GM23338 (cell line): ENCODE data around the gene FGFR3. TPM values are rescaled to one million over a fixed set of nuclear protein-coding genes. Genes with fewer than 3 reads are reported as not detected.

Experiments used
- ATAC-seq: fragments of 200-7000 bp; cut with Tn5 transposase; 3 replicates; pipeline ENCODE4 v1.9.1; 2020
- DNase-seq: peaks from one replicate; pipeline ENCODE4 v3.0.0-alpha.2; 2015; ENCODE audit warnings: low spot score
- H2AFZ ChIP-seq: fragments of 200-600 bp; sonication (generic); 2 replicates; pipeline ENCODE4 v1.8.0; 2016; ENCODE audit warnings: antibody characterized with exemption, mild to moderate bottlenecking, moderate library complexity
- H3F3A ChIP-seq: fragments of 200-600 bp; sonication (generic); replicated peaks from 2 replicates; pipeline ENCODE4 v1.8.0; 2017; ENCODE audit warnings: antibody characterized with exemption, mixed run types, low read depth
- H3K27ac ChIP-seq: fragments of 200-600 bp; sonication (generic); 2 replicates; pipeline ENCODE4 v1.6.1; 2016; ENCODE audit warnings: low read depth
- H3K27me3 ChIP-seq: fragments of 200-600 bp; sonication (generic); 2 replicates; pipeline ENCODE4 v1.8.0; 2016; ENCODE audit warnings: mild to moderate bottlenecking, mixed run types, moderate library complexity; ENCODE audit not compliant: insufficient read depth
- H3K36me3 ChIP-seq: fragments of 200-600 bp; sonication (generic); 2 replicates; pipeline ENCODE4 v1.8.0; 2016; ENCODE audit warnings: mild to moderate bottlenecking; ENCODE audit not compliant: insufficient read depth
- H3K4me1 ChIP-seq: fragments of 200-600 bp; sonication (generic); 2 replicates; pipeline ENCODE4 v1.8.0; 2016; ENCODE audit warnings: mild to moderate bottlenecking, moderate library complexity; ENCODE audit not compliant: insufficient read depth
- H3K4me2 ChIP-seq: fragments of 200-600 bp; sonication (generic); 2 replicates; pipeline ENCODE4 v1.7.1; 2017; ENCODE audit warnings: mixed run types
- H3K4me3 ChIP-seq: fragments of 200-600 bp; sonication (generic); 2 replicates; pipeline ENCODE4 v1.6.1; 2016; ENCODE audit warnings: mixed run types
- H3K79me2 ChIP-seq: fragments of 200-600 bp; sonication (generic); replicated peaks from 2 replicates; pipeline ENCODE4 v1.8.0; 2017; ENCODE audit warnings: mild to moderate bottlenecking; ENCODE audit not compliant: insufficient read depth
- H3K9me2 ChIP-seq: fragments of 200-600 bp; sonication (generic); 2 replicates; pipeline ENCODE4 v1.8.0; 2017; ENCODE audit not compliant: insufficient read depth
- H4K20me1 ChIP-seq: fragments of 200-600 bp; sonication (generic); replicated peaks from 2 replicates; pipeline ENCODE4 v1.8.0; 2017; ENCODE audit warnings: mild to moderate bottlenecking; ENCODE audit not compliant: insufficient read depth
- H3K27ac Mint-ChIP-seq: 2 replicates; pipeline ENCODE4 v1.8.0; 2020; ENCODE audit warnings: inconsistent platforms, mild to moderate bottlenecking, moderate library complexity, mixed read lengths
- H3K27me3 Mint-ChIP-seq: 3 replicates; pipeline ENCODE4 v1.8.0; 2022; ENCODE audit warnings: low read depth, mild to moderate bottlenecking, moderate library complexity, mixed read lengths, inconsistent platforms; ENCODE audit not compliant: insufficient read depth, poor library complexity
- H3K36me3 Mint-ChIP-seq: 3 replicates; pipeline ENCODE4 v1.8.0; 2021; ENCODE audit warnings: low read depth, mild to moderate bottlenecking, inconsistent platforms, moderate library complexity, mixed read lengths
- H3K4me1 Mint-ChIP-seq: 3 replicates; pipeline ENCODE4 v1.8.0; 2020; ENCODE audit warnings: mild to moderate bottlenecking, inconsistent platforms, mixed read lengths
- H3K4me3 Mint-ChIP-seq: 3 replicates; pipeline ENCODE4 v1.8.0; 2021; ENCODE audit warnings: moderate library complexity, mild to moderate bottlenecking, inconsistent platforms, mixed read lengths
- H3K9me3 Mint-ChIP-seq: 3 replicates; pipeline ENCODE4 v1.8.0; 2020; ENCODE audit warnings: moderate library complexity, mild to moderate bottlenecking, inconsistent platforms, mixed read lengths
- CREB1 ChIP-seq: fragments of 250-450 bp; sonication (Bioruptor Pico); IDR thresholded peaks from 2 replicates; pipeline ENCODE4 v1.5.0; 2020; ENCODE audit warnings: low read depth, mild to moderate bottlenecking, moderate library complexity
- CTCF ChIP-seq, 2 experiments: fragments of 200-600 bp in 1 of 2; sonication (generic) in 1 of 2; conservative IDR thresholded peaks; 2 replicates each; pipeline versions ENCODE4 v1.5.1 to v1.6.1; 2016 to 2017; ENCODE audit warnings: antibody characterized with exemption in 2 of 2, low read depth in 2 of 2, mild to moderate bottlenecking in 2 of 2, moderate library complexity in 1 of 2
- EZH2 ChIP-seq: fragments of 200-600 bp; sonication (generic); IDR thresholded peaks from one replicate; pipeline ENCODE4 v1.8.0; 2017; ENCODE audit warnings: antibody characterized with exemption, mild to moderate bottlenecking, low read depth; ENCODE audit not compliant: unreplicated experiment
- EZH2phosphoT487 ChIP-seq: fragments of 200-600 bp; sonication (generic); IDR thresholded peaks from one replicate; pipeline ENCODE4 v1.8.1; 2018; ENCODE audit warnings: antibody characterized with exemption; ENCODE audit not compliant: unreplicated experiment
- JUNB ChIP-seq: IDR thresholded peaks from one replicate; pipeline ENCODE4 v1.6.1; 2016; ENCODE audit warnings: antibody characterized with exemption; ENCODE audit not compliant: unreplicated experiment
- NANOG ChIP-seq: IDR thresholded peaks from 2 replicates; pipeline ENCODE4 v1.6.1; 2016; ENCODE audit warnings: antibody characterized with exemption, borderline replicate concordance
- POLR2AphosphoS5 ChIP-seq: IDR thresholded peaks from 2 replicates; pipeline ENCODE4 v1.6.1; 2016; ENCODE audit warnings: antibody characterized with exemption, low read depth
- REST ChIP-seq: IDR thresholded peaks from one replicate; pipeline ENCODE4 v1.6.1; 2018; ENCODE audit warnings: antibody characterized with exemption; ENCODE audit not compliant: unreplicated experiment
- STAT1 ChIP-seq: IDR thresholded peaks from one replicate; pipeline ENCODE4 v1.6.1; 2016; ENCODE audit warnings: antibody characterized with exemption; ENCODE audit not compliant: unreplicated experiment
- ZNF114 ChIP-seq: fragments of 250-450 bp; sonication (Bioruptor Pico); IDR thresholded peaks from 2 replicates; pipeline ENCODE4 v1.5.0; 2020; ENCODE audit warnings: mild to moderate bottlenecking, moderate library complexity
- ZNF331 ChIP-seq: fragments of 250-450 bp; sonication (Bioruptor Pico); IDR thresholded peaks from 2 replicates; pipeline ENCODE4 v1.5.0; 2020; ENCODE audit warnings: low read depth, mild to moderate bottlenecking, moderate library complexity
- ZNF462 ChIP-seq: fragments of 250-450 bp; sonication (Bioruptor Pico); IDR thresholded peaks from 2 replicates; pipeline ENCODE4 v1.5.0; 2020; ENCODE audit warnings: mild to moderate bottlenecking, moderate library complexity
- polyA plus RNA-seq: library from polyadenylated mRNA; unstranded; fragments of >200 nt; fragmentation: Nextera tagmentation; extraction: Ambion mirVana; gene quantifications from 2 replicates; pipeline ENCODE4 v1.2.1, GENCODE V29; 2016
- total RNA-seq: library from RNA; depleted of rRNA; stranded (reverse); fragments of >200 nt; shearing (Covaris generic); gene quantifications from 2 replicates; pipeline ENCODE4 v1.2.3, GENCODE V29; 2014
- TF ChIP-seq, protein P1 (sequence below): IDR thresholded peaks from 2 replicates; pipeline ENCODE4 v1.6.1; 2016; ENCODE audit warnings: antibody characterized with exemption

FGFR3 gene
- total and polyA plus RNA-seq, 2 experiments from 2014 or later: 3.6 to 17.4 TPM

DNA sequence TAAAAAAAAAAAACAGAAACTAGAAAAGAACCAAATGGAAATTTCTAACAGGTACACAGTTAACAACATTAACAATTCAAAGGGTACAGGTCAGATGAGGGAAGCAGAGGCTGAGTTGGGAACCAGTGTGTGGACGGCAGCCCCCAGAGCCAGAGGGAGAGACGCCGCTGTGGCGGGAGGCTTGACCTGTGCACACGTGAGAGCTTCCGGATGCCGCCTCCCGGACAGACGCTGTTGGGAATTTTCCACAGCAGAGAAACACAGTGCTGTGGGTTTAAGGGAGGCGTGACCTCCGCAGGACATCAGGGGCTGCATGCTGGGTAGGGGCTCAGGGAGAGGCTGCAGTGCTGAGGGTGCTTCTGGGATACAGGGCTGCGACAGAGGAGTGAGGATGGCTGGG is 49.5 kb upstream of the FGFR3 start:
- no peak for TF ChIP-seq ZNF331 (CRISPR knock-in tag)
- no peak for TF ChIP-seq NANOG
- no peak for TF ChIP-seq JUNB
- TF ChIP-seq CREB1 (CRISPR knock-in tag): no peak
- TF ChIP-seq ZNF462: no peak
- no peak for TF ChIP-seq EZH2
- no peak for TF ChIP-seq EZH2phosphoT487
- TF ChIP-seq STAT1: no peak
- TF ChIP-seq CTCF (conservative IDR thresholded peaks at IDR 0.05; ENCODE audit: low read depth in 2 of 2): no peak
- TF ChIP-seq, protein P1, sequence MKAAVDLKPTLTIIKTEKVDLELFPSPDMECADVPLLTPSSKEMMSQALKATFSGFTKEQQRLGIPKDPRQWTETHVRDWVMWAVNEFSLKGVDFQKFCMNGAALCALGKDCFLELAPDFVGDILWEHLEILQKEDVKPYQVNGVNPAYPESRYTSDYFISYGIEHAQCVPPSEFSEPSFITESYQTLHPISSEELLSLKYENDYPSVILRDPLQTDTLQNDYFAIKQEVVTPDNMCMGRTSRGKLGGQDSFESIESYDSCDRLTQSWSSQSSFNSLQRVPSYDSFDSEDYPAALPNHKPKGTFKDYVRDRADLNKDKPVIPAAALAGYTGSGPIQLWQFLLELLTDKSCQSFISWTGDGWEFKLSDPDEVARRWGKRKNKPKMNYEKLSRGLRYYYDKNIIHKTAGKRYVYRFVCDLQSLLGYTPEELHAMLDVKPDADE: no peak
- no peak for TF ChIP-seq POLR2AphosphoS5
- no peak for TF ChIP-seq REST
- TF ChIP-seq ZNF114: no peak
- Mint-ChIP-seq H3K36me3 (peaks cover 63% of the 10 kb centered on the region), H3K9me3 (peaks cover 7% of the 10 kb centered on the region), H3K27me3 (peaks cover 25% of the 10 kb centered on the region), H3K4me3 (no peak overlapping the region), H3K4me1 (no peaks in the 10 kb centered on the region; the same call in 2 of the 3 replicates), H3K27ac (no peak overlapping the region)
- DNase-seq: no peak
- H3K27me3 ChIP-seq: no peaks in the 10 kb centered on the region
- no peaks in the 10 kb centered on the region for H3K4me1 ChIP-seq
- H2AFZ ChIP-seq: no peak overlapping the region
- no peaks in the 10 kb centered on the region for H3K9me2 ChIP-seq
- 0 out of 2 replicates have a peak overlapping the region, but pooled peaks have one; percentile 45 for H3K27ac ChIP-seq
- H3F3A ChIP-seq: peaks cover 5% of the 10 kb centered on the region; the same call in 1 of the 2 replicates
- peaks cover 27% of the 10 kb centered on the region for H3K36me3 ChIP-seq
- H3K4me3 ChIP-seq: no peak overlapping the region
- H4K20me1 ChIP-seq: no peaks in the 10 kb centered on the region; the same call in 1 of the 2 replicates
- no peak overlapping the region for H3K4me2 ChIP-seq
- no peaks in the 10 kb centered on the region for H3K79me2 ChIP-seq
- ATAC-seq: no peak
